Cardiac muscle cell (in vitro differentiated cells and primary cell): Measurements from ENCODE around the gene UNC5A. TPM values are rescaled to one million over a fixed set of nuclear protein-coding genes. Genes with fewer than 3 reads are reported as not detected.

Experiments used
- DNase-seq, 2 donors: peaks; one replicate each; pipeline versions ENCODE4 v3.0.0 to v3.0.0-alpha.2; 2010 to 2017; ENCODE audit warnings: low read depth in 1 of 2, low spot score in 1 of 2
- H3K27ac ChIP-seq: fragments of 200-600 bp; sonication (generic); 2 replicates; pipeline ENCODE4 v1.5.1; 2016
- H3K27me3 ChIP-seq: fragments of 200-600 bp; sonication (generic); 2 replicates; pipeline ENCODE4 v1.6.0; 2016; ENCODE audit warnings: control low read depth
- H3K36me3 ChIP-seq: fragments of 200-600 bp; sonication (generic); 2 replicates; pipeline ENCODE4 v1.5.1; 2016; ENCODE audit warnings: control low read depth
- H3K4me1 ChIP-seq: fragments of 200-600 bp; sonication (generic); 2 replicates; pipeline ENCODE4 v1.8.1; 2017; ENCODE audit warnings: low read depth, mild to moderate bottlenecking, mixed run types
- H3K4me3 ChIP-seq: fragments of 200-600 bp; sonication (generic); 2 replicates; pipeline ENCODE4 v1.5.1; 2016; ENCODE audit warnings: mild to moderate bottlenecking
- H3K9me3 ChIP-seq: fragments of 200-600 bp; sonication (generic); 2 replicates; pipeline ENCODE4 v1.5.1; 2017; ENCODE audit warnings: low read depth, mild to moderate bottlenecking, control low read depth
- polyA plus RNA-seq: library from polyadenylated mRNA; unstranded; fragments of >200 nt; fragmentation: Nextera tagmentation; extraction: Ambion mirVana; gene quantifications from 2 replicates; pipeline ENCODE4 v1.2.1, GENCODE V29; 2016
- total RNA-seq: library from RNA; depleted of rRNA; stranded (reverse); fragments of >200 nt; gene quantifications from 2 replicates; pipeline ENCODE4 v1.2.3, GENCODE V29; 2016
- TF ChIP-seq, protein P1 (sequence below): IDR thresholded peaks from 2 replicates; pipeline ENCODE4 v1.5.1; 2012; ENCODE audit warnings: low read depth, mild to moderate bottlenecking, low read length

Gene UNC5A
- total and polyA plus RNA-seq, 2 experiments from 2014 or later: 0.26 to 0.86 TPM

DNA sequence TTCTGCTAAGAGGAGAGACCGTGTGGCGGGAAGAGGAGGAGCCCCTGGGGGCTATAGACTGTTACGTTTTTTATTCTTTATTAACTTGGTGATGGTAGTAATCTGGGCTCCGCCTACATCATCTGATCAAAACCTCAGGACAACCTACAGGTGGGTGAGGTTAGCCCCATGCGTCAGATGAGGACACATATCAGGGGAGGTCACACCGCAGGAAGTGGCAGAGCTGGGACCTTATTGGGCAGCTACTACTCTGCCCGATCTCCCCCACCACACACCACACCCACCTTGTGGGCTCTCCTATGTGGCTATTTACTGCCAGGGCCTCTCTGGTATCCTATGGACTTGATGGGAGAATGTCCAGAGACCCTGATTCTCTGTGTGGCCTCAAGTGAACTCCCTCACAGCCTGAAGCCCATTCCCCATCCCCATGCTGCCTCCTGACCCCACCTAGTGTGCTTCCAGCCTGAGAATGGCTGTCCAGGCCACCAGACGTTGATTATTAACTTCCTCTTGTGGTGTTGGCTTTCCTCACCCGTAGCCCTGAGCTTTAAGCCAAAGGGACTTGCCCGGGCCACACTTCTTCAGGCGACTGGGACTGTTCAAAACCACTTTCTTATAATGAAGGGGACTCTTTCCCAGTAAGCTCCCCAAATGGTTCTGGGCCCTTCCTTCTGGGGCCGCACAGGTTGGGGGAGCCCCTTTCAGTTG, 8.2 kb downstream of the UNC5A start:
- H3K4me1 ChIP-seq: peaks cover 8% of the 10 kb centered on the region
- TF ChIP-seq, protein P1, sequence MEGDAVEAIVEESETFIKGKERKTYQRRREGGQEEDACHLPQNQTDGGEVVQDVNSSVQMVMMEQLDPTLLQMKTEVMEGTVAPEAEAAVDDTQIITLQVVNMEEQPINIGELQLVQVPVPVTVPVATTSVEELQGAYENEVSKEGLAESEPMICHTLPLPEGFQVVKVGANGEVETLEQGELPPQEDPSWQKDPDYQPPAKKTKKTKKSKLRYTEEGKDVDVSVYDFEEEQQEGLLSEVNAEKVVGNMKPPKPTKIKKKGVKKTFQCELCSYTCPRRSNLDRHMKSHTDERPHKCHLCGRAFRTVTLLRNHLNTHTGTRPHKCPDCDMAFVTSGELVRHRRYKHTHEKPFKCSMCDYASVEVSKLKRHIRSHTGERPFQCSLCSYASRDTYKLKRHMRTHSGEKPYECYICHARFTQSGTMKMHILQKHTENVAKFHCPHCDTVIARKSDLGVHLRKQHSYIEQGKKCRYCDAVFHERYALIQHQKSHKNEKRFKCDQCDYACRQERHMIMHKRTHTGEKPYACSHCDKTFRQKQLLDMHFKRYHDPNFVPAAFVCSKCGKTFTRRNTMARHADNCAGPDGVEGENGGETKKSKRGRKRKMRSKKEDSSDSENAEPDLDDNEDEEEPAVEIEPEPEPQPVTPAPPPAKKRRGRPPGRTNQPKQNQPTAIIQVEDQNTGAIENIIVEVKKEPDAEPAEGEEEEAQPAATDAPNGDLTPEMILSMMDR: no peak
- no peaks in the 10 kb centered on the region for H3K9me3 ChIP-seq
- DNase-seq: no peak
- no peaks in the 10 kb centered on the region for H3K36me3 ChIP-seq
- no peak overlapping the region for H3K27ac ChIP-seq
- H3K4me3 ChIP-seq: no peak overlapping the region
- H3K27me3 ChIP-seq: peaks cover 21% of the 10 kb centered on the region

DNA sequence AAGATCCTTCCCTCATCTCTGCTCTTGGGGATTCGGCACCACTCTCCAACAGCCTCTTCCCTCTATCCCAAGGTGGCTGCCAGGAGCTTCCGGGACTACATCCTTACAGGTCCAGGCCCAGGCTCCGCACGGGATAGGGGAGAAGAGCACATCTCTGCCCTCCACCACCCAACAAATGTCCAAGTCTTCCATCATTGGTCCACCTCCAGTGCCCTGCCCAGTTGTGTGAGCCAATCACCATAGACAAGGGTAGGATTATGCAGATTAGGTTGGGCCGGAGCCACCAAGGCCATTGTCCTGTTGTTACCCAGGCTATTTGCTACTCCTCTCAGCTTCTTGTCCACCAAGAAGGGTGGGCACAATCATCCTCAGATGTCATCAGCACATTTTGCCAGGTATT, 9.1 kb downstream of the UNC5A start:
- no peak overlapping the region for H3K27ac ChIP-seq
- H3K4me3 ChIP-seq: no peak overlapping the region
- peaks cover 8% of the 10 kb centered on the region for H3K4me1 ChIP-seq
- TF ChIP-seq, protein P1: no peak
- H3K9me3 ChIP-seq: no peaks in the 10 kb centered on the region
- peaks cover 18% of the 10 kb centered on the region for H3K27me3 ChIP-seq
- no peak for DNase-seq
- no peaks in the 10 kb centered on the region for H3K36me3 ChIP-seq

DNA sequence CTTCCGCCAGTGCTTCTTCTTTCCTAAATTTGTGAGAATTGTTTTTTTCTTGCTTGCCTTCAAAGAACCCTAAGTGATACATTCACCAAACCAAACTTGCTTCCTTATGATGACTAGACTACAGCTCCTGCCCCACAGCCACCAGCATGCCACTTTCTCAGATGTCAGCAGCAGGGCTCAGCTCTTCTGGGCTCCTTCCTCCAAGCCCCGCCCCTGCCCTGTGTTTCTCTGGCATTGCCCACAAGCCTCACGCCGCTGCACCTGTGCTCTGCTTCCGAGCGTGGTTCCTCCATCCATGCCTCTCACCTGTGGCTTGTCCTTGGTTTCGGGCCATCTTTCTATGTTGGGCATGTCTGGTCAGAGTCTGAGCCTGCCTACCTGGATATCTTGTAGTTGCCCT, 10.6 kb downstream of the UNC5A start:
- H3K27me3 ChIP-seq: peaks cover 10% of the 10 kb centered on the region

DNA sequence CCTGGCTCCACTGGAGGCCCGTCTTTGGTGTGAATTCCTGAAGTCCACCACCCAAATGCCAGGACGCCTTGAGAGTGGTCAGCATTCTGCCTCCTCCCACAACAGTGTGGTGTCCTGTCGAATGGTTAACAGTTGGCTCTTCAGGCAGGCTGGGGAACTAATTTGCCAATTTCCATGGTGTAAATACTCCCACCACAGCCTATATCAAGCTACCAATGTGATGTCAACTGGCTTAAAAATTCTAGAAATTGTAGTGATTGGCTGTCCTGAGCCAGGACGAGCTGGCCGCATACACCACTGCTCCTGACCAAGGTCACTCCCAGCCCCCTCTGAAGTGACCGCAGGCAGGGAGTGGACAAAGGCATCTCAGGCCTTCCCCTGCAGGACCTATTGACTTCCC, 11.1 kb downstream of the UNC5A start:
- Histone ChIP-seq H3K9me3 (no peaks in the 10 kb centered on the region), H3K27me3 (peaks cover 10% of the 10 kb centered on the region), H3K36me3 (no peaks in the 10 kb centered on the region), H3K27ac (no peak overlapping the region), H3K4me3 (no peak overlapping the region), H3K4me1 (peaks cover 8% of the 10 kb centered on the region)
- TF ChIP-seq, protein P1: no peak
- no peak for DNase-seq

More for the DNA sequence above, 10.6 kb downstream of the UNC5A start:
- Histone ChIP-seq H3K9me3 (no peaks in the 10 kb centered on the region), H3K36me3 (no peaks in the 10 kb centered on the region), H3K27ac (no peak overlapping the region), H3K4me3 (no peak overlapping the region), H3K4me1 (peaks cover 8% of the 10 kb centered on the region)
- DNase-seq: no peak
- TF ChIP-seq, protein P1: no peak

DNA sequence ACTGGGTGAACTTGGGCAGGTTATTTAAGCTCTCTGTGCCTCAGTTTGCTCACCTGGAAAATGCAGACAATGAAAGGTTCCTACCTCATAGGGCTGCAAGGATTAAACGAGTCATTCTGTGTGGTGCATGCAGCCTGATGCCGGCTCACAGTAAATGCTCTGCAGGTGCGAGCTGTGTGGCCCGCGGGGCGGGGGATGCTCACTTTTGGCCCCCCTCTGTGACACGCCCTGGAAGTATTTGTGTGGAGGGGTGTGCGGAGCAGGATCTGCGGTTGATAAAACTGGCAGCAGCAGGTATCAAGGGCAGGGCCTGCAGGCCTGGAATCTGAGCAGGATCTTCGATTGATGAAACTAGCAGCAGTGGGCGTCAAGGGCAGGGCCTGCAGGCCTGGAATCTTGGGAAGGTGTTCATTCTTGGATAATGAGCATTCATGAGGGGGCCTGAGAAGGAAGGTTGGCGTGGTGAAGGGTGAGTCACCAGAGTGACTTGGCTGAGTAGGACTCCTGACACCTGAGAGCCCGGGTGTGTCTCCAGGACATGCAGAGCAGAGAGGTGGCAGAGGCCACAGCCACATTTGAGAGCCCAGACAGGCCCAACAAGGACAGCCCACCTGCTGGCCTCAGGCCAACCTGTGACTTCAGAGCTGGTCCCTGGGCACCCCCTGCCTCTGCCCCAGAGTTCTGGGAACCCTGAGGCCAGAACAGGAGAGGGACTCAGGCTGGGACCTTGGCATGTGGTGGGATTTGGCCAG, 11.9 kb downstream of the UNC5A start:
- TF ChIP-seq, protein P1: no peak
- H3K27me3 ChIP-seq: peaks cover 10% of the 10 kb centered on the region
- no peak overlapping the region for H3K4me3 ChIP-seq
- H3K9me3 ChIP-seq: no peaks in the 10 kb centered on the region
- no peak for DNase-seq
- peaks cover under 1% of the 10 kb centered on the region for H3K4me1 ChIP-seq
- H3K36me3 ChIP-seq: no peaks in the 10 kb centered on the region
- H3K27ac ChIP-seq: no peak overlapping the region
